ENCODE data around the gene ZNF430. TPM values are rescaled to one million over a fixed set of nuclear protein-coding genes. Genes with fewer than 3 reads are reported as not detected.

Gene ZNF430
- total and polyA plus RNA-seq, 2 experiments from 2014 or later = 13.1 to 20.0 TPM

DNA sequence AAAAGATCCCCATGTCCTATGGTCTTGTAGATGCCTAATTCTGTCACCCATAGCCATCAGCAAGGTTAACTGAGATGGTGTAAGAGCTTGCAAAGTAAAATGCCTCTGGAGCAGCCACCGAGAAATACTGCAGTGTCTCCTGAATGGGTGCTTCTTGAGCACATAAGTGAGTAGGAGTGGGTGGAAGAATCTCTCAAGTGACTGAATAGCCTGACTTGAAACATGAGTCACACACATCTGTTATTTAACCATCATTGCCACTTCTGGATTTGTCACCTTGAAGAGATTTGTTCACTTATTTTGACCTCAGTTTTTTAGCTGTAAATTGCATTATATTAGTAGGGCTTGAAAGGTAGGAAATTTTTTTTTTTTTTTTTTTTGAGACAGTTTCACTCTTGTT is 63.9 kb downstream of the ZNF430 start (continued):
- TF ChIP-seq, protein P1, sequence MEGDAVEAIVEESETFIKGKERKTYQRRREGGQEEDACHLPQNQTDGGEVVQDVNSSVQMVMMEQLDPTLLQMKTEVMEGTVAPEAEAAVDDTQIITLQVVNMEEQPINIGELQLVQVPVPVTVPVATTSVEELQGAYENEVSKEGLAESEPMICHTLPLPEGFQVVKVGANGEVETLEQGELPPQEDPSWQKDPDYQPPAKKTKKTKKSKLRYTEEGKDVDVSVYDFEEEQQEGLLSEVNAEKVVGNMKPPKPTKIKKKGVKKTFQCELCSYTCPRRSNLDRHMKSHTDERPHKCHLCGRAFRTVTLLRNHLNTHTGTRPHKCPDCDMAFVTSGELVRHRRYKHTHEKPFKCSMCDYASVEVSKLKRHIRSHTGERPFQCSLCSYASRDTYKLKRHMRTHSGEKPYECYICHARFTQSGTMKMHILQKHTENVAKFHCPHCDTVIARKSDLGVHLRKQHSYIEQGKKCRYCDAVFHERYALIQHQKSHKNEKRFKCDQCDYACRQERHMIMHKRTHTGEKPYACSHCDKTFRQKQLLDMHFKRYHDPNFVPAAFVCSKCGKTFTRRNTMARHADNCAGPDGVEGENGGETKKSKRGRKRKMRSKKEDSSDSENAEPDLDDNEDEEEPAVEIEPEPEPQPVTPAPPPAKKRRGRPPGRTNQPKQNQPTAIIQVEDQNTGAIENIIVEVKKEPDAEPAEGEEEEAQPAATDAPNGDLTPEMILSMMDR (conservative IDR thresholded peaks at IDR 0.05; ENCODE audit: low read depth in 2 of 2) = no peak
- no peak for TF ChIP-seq POLR2AphosphoS5 (IDR thresholded peaks at IDR 0.05; ENCODE audit: low read depth)
- TF ChIP-seq, protein P2, sequence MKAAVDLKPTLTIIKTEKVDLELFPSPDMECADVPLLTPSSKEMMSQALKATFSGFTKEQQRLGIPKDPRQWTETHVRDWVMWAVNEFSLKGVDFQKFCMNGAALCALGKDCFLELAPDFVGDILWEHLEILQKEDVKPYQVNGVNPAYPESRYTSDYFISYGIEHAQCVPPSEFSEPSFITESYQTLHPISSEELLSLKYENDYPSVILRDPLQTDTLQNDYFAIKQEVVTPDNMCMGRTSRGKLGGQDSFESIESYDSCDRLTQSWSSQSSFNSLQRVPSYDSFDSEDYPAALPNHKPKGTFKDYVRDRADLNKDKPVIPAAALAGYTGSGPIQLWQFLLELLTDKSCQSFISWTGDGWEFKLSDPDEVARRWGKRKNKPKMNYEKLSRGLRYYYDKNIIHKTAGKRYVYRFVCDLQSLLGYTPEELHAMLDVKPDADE (IDR thresholded peaks at IDR 0.05) = no peak
- no peak for TF ChIP-seq EZH2 (IDR thresholded peaks at IDR 0.05; ENCODE audit: low read depth, unreplicated experiment)
- TF ChIP-seq, protein P3, sequence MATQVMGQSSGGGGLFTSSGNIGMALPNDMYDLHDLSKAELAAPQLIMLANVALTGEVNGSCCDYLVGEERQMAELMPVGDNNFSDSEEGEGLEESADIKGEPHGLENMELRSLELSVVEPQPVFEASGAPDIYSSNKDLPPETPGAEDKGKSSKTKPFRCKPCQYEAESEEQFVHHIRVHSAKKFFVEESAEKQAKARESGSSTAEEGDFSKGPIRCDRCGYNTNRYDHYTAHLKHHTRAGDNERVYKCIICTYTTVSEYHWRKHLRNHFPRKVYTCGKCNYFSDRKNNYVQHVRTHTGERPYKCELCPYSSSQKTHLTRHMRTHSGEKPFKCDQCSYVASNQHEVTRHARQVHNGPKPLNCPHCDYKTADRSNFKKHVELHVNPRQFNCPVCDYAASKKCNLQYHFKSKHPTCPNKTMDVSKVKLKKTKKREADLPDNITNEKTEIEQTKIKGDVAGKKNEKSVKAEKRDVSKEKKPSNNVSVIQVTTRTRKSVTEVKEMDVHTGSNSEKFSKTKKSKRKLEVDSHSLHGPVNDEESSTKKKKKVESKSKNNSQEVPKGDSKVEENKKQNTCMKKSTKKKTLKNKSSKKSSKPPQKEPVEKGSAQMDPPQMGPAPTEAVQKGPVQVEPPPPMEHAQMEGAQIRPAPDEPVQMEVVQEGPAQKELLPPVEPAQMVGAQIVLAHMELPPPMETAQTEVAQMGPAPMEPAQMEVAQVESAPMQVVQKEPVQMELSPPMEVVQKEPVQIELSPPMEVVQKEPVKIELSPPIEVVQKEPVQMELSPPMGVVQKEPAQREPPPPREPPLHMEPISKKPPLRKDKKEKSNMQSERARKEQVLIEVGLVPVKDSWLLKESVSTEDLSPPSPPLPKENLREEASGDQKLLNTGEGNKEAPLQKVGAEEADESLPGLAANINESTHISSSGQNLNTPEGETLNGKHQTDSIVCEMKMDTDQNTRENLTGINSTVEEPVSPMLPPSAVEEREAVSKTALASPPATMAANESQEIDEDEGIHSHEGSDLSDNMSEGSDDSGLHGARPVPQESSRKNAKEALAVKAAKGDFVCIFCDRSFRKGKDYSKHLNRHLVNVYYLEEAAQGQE (IDR thresholded peaks at IDR 0.05; ENCODE audit: unreplicated experiment) = no peak
- TF ChIP-seq EZH2phosphoT487 (IDR thresholded peaks at IDR 0.05; ENCODE audit: unreplicated experiment) = no peak
- TF ChIP-seq JUNB (IDR thresholded peaks at IDR 0.05; ENCODE audit: unreplicated experiment) = no peak
- no peak for TF ChIP-seq ZNF331 (CRISPR knock-in tag; IDR thresholded peaks at IDR 0.05; ENCODE audit: low read depth)
- TF ChIP-seq ZNF114 (CRISPR knock-in tag; IDR thresholded peaks at IDR 0.05) = no peak
- no peak for TF ChIP-seq NANOG (IDR thresholded peaks at IDR 0.05; ENCODE audit: borderline replicate concordance)

DNA sequence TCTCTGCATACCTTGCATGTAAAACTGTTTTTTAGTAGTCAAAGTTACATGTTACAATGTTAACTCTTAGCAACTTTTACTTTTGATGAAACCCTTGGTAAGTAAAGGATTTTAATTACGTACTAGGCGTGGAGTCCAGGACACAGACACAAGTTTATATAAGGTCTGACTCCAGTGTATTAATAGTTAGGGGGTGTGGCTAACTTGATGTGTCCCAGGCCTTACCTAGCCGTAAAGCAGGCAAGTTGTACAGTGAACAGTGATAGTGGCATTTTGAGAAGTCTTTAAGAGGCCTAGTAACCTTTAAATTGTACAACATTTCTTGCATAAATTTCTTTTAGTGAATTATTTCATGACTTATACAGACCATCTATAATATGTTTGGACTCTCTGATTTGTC is 67.4 kb downstream of the ZNF430 start:
- Histone ChIP-seq H3K27ac (ENCODE audit: low read depth) (no peak overlapping the region), H3K27me3 (ENCODE audit: insufficient read depth) (no peaks in the 10 kb centered on the region), H2AFZ (no peak overlapping the region), H3K36me3 (ENCODE audit: insufficient read depth) (no peaks in the 10 kb centered on the region), H3K4me3 (no peak overlapping the region), H3K4me2 (no peak overlapping the region), H3K4me1 (ENCODE audit: insufficient read depth) (no peaks in the 10 kb centered on the region; the same call in 1 of the 2 replicates), H4K20me1 (replicated peaks; ENCODE audit: insufficient read depth) (0 out of 2 replicates have a peak, but pooled peaks cover 3% of the 10 kb centered on the region), H3F3A (replicated peaks; ENCODE audit: low read depth) (no peaks in the 10 kb centered on the region), H3K79me2 (replicated peaks; ENCODE audit: insufficient read depth) (peaks cover 44% of the 10 kb centered on the region), H3K9me2 (ENCODE audit: insufficient read depth) (no peaks in the 10 kb centered on the region)
- no peak for DNase-seq (ENCODE audit: low spot score)
- H3K4me1 Mint-ChIP-seq = peaks cover 22% of the 10 kb centered on the region
- no peaks in the 10 kb centered on the region for H3K9me3 Mint-ChIP-seq
- no peaks in the 10 kb centered on the region for H3K27me3 Mint-ChIP-seq (ENCODE audit: insufficient read depth, low read depth, poor library complexity)
- no peak for ATAC-seq
- no peak overlapping the region for H3K4me3 Mint-ChIP-seq
- no peak overlapping the region for H3K27ac Mint-ChIP-seq
- H3K36me3 Mint-ChIP-seq (ENCODE audit: low read depth) = peaks cover 46% of the 10 kb centered on the region
- TF ChIP-seq EZH2phosphoT487 (IDR thresholded peaks at IDR 0.05; ENCODE audit: unreplicated experiment) (no peak), NANOG (IDR thresholded peaks at IDR 0.05; ENCODE audit: borderline replicate concordance) (no peak), STAT1 (IDR thresholded peaks at IDR 0.05; ENCODE audit: unreplicated experiment) (no peak), ZNF331 (CRISPR knock-in tag; IDR thresholded peaks at IDR 0.05; ENCODE audit: low read depth) (no peak), CREB1 (CRISPR knock-in tag; IDR thresholded peaks at IDR 0.05; ENCODE audit: low read depth) (no peak), ZNF114 (CRISPR knock-in tag; IDR thresholded peaks at IDR 0.05) (no peak), JUNB (IDR thresholded peaks at IDR 0.05; ENCODE audit: unreplicated experiment) (no peak)
- TF ChIP-seq, protein P1 (conservative IDR thresholded peaks at IDR 0.05; ENCODE audit: low read depth in 2 of 2) = no peak
- TF ChIP-seq, protein P3 (IDR thresholded peaks at IDR 0.05; ENCODE audit: unreplicated experiment) = no peak

Data from GM23338 (cell line).